Parathyroid adenoma (tissue), 2 donors: ENCODE data around the gene LSP1.
"Not testable (repeated sequence)": the region's sequence is repeated elsewhere in the genome, so short reads cannot be mapped to it uniquely, and the experiment has no call there.

Experiments
- H2AFZ ChIP-seq: fragments of 300-600 bp; sonication (generic); one replicate; pipeline ENCODE4 v1.7.0; 2017; ENCODE audit warnings: antibody characterized with exemption, mild to moderate bottlenecking
- H3K27ac ChIP-seq: fragments of 300-600 bp; sonication (generic); one replicate; pipeline ENCODE4 v1.7.0; 2017
- H3K27me3 ChIP-seq: fragments of 300-600 bp; sonication (generic); one replicate; pipeline ENCODE4 v1.7.0; 2017; ENCODE audit warnings: low read length; ENCODE audit not compliant: control insufficient read depth, insufficient read depth
- H3K36me3 ChIP-seq: fragments of 300-600 bp; sonication (generic); one replicate; pipeline ENCODE4 v1.7.0; 2017; ENCODE audit warnings: low read length; ENCODE audit not compliant: control insufficient read depth, insufficient read depth
- H3K4me1 ChIP-seq: fragments of 300-600 bp; sonication (generic); one replicate; pipeline ENCODE4 v1.7.0; 2017; ENCODE audit warnings: control low read depth
- H3K4me2 ChIP-seq: fragments of 300-600 bp; sonication (generic); one replicate; pipeline ENCODE4 v1.7.0; 2017; ENCODE audit warnings: low read length
- H3K4me3 ChIP-seq: fragments of 300-600 bp; sonication (generic); one replicate; pipeline ENCODE4 v1.7.0; 2017; ENCODE audit warnings: low read depth, low read length
- H3K79me2 ChIP-seq: fragments of 300-600 bp; sonication (generic); one replicate; pipeline ENCODE4 v1.7.0; 2017; ENCODE audit warnings: control low read depth
- H3K9ac ChIP-seq: fragments of 300-600 bp; sonication (generic); one replicate; pipeline ENCODE4 v1.7.0; 2017; ENCODE audit warnings: mild to moderate bottlenecking
- H3K9me3 ChIP-seq: fragments of 300-600 bp; sonication (generic); one replicate; pipeline ENCODE4 v1.7.0; 2017; ENCODE audit warnings: low read length; ENCODE audit not compliant: control insufficient read depth
- TF ChIP-seq, protein P1 (sequence below): fragments of 300-600 bp; sonication (generic); IDR thresholded peaks from one replicate; pipeline ENCODE4 v1.7.0; 2017; ENCODE audit warnings: antibody characterized with exemption, mild to moderate bottlenecking
- donor health status: primary hyperparathyroidism.

The LSP1 gene

GRCh38 chr11:1810761-1811160 is 42.1 kb upstream of the LSP1 start:
- Histone ChIP-seq H3K9me3 (no peaks in the 10 kb centered on the region), H2AFZ (no peak overlapping the region), H3K79me2 (no peaks in the 10 kb centered on the region), H3K9ac (no peak overlapping the region), H3K27ac (no peak overlapping the region), H3K4me3 (no peak overlapping the region), H3K4me2 (no peak overlapping the region), H3K36me3 (no peaks in the 10 kb centered on the region), H3K27me3 (no peaks in the 10 kb centered on the region), H3K4me1 (no peaks in the 10 kb centered on the region)
- TF ChIP-seq, protein P1, sequence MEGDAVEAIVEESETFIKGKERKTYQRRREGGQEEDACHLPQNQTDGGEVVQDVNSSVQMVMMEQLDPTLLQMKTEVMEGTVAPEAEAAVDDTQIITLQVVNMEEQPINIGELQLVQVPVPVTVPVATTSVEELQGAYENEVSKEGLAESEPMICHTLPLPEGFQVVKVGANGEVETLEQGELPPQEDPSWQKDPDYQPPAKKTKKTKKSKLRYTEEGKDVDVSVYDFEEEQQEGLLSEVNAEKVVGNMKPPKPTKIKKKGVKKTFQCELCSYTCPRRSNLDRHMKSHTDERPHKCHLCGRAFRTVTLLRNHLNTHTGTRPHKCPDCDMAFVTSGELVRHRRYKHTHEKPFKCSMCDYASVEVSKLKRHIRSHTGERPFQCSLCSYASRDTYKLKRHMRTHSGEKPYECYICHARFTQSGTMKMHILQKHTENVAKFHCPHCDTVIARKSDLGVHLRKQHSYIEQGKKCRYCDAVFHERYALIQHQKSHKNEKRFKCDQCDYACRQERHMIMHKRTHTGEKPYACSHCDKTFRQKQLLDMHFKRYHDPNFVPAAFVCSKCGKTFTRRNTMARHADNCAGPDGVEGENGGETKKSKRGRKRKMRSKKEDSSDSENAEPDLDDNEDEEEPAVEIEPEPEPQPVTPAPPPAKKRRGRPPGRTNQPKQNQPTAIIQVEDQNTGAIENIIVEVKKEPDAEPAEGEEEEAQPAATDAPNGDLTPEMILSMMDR, result no peak

GRCh38 chr11:1812274-1812673 is 40.6 kb upstream of the LSP1 start:
- Histone ChIP-seq H3K9ac (no peak overlapping the region), H3K36me3 (no peaks in the 10 kb centered on the region), H3K27ac (no peak overlapping the region), H2AFZ (no peak overlapping the region), H3K4me1 (no peaks in the 10 kb centered on the region), H3K79me2 (no peaks in the 10 kb centered on the region), H3K4me3 (no peak overlapping the region), H3K4me2 (no peak overlapping the region), H3K9me3 (no peaks in the 10 kb centered on the region), H3K27me3 (no peaks in the 10 kb centered on the region)
- TF ChIP-seq, protein P1, result no peak

DNA sequence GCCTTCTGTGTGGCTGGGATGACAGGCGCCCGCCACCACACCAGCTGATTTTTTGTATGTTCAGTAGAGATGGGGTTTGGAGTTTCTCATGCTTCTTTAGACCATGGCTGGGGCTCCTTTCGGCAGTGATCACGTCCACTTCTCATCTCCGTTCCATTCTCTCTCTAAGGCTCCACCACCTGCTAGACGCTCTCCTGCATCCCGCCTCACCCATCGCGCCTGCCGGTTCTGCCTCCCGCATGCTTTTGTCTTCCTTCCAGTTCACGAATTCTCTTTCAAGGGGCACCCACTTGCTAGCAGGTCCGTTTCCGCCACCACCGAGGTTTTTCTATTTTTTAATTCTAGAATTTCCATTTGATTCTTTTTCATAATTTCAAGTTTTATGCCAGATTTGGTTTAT is 40.1 kb upstream of the LSP1 start:
- TF ChIP-seq, protein P1, result no peak
- Histone ChIP-seq H3K36me3 (no peaks in the 10 kb centered on the region), H2AFZ (no peak overlapping the region), H3K79me2 (no peaks in the 10 kb centered on the region), H3K4me3 (no peak overlapping the region), H3K9ac (no peak overlapping the region), H3K4me2 (no peak overlapping the region), H3K27me3 (no peaks in the 10 kb centered on the region), H3K27ac (no peak overlapping the region), H3K4me1 (no peaks in the 10 kb centered on the region), H3K9me3 (no peaks in the 10 kb centered on the region)

- not testable (repeated sequence) for H3K27me3 ChIP-seq, H3K36me3 ChIP-seq, H3K4me1 ChIP-seq, H3K4me3 ChIP-seq, H3K79me2 ChIP-seq, H3K4me2 ChIP-seq, H3K9me3 ChIP-seq, H2AFZ ChIP-seq, H3K27ac ChIP-seq, H3K9ac ChIP-seq
Observed at GRCh38 chr11:1813356-1813755, 39.5 kb upstream of the LSP1 start.

GRCh38 chr11:1814691-1815090 is 38.2 kb upstream of the LSP1 start:
- Histone ChIP-seq H3K27ac (no peak overlapping the region), H3K4me2 (no peak overlapping the region)
- TF ChIP-seq, protein P1, result no peak

More at GRCh38 chr11:1814691-1815090, 38.2 kb upstream of the LSP1 start:
- Histone ChIP-seq H3K79me2 (no peaks in the 10 kb centered on the region), H3K9me3 (no peaks in the 10 kb centered on the region), H3K36me3 (no peaks in the 10 kb centered on the region), H3K4me3 (no peak overlapping the region), H3K4me1 (no peaks in the 10 kb centered on the region), H3K9ac (no peak overlapping the region), H3K27me3 (no peaks in the 10 kb centered on the region), H2AFZ (no peak overlapping the region)
